Measurements from ENCODE around the gene ST3GAL5.

ST3GAL5 gene

DNA sequence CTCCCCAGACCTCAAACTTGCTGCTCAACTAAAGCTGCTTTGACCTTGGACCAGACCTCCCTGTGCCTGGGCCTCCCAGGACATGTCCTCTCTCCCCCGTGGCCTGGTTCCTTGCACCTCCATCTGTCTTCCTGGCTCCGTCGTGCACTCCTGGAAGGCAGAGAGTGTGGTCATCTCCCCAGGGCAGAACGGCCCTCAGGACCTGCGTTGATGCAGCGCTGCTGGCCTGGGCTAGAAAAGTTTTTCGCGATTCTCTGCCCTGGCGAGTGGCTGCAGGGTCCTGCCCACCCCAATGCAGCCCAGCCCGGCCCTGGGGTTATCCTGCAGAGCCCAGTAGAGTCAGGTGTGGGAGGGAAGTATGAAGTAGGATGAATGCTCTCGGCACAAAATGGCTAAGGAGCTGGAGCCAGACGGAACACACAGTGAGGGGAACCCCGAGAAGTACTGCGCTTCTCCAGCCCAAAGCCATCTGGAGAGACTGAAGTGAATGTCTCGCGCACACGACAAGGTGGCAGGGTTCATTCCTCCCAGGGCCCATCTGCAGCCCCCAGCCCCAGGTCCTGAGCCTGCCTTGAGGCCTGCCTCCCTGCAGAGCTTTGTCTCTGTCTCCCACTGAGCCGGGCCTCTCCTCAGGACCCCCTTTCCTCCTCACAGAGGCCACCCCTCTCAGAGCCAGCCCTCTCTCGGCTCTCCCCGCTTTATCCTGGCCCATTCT, 93.3 kb downstream of the ST3GAL5 start:
- DNase-seq, result no peak
- Histone ChIP-seq H2AFZ (ENCODE audit: low read depth, low read length) (no peak overlapping the region), H3K9me3 (ENCODE audit: insufficient read depth, low read length, severe bottlenecking) (no peaks in the 10 kb centered on the region), H3K27ac (ENCODE audit: low read length) (no peak overlapping the region), H3K4me2 (ENCODE audit: insufficient read depth, low read length) (no peak overlapping the region), H3K79me2 (ENCODE audit: insufficient read depth, low read length) (no peaks in the 10 kb centered on the region), H3K36me3 (ENCODE audit: insufficient read depth, low read length) (no peaks in the 10 kb centered on the region), H3K9ac (ENCODE audit: low read depth, low read length) (no peak overlapping the region), H3K4me3 (ENCODE audit: low read depth in 1 of 2, low read length in 2 of 2) (no peak overlapping the region), H3K4me1 (ENCODE audit: insufficient read depth, low read length) (peaks cover 1% of the 10 kb centered on the region; the same call in 1 of the 2 replicates), H3K27me3 (ENCODE audit: insufficient read depth, low read length, poor library complexity) (peaks cover 3% of the 10 kb centered on the region), H4K20me1 (ENCODE audit: insufficient read depth, low read length) (no peaks in the 10 kb centered on the region)
- no peak for TF ChIP-seq EZH2 (IDR thresholded peaks at IDR 0.05; ENCODE audit: borderline replicate concordance, low read depth, low read length, severe bottlenecking)
- no peak for TF ChIP-seq CTCF (IDR thresholded peaks at IDR 0.05; ENCODE audit: borderline replicate concordance, extremely low read depth, low read length, poor library complexity, severe bottlenecking)
- no peak for ATAC-seq (ENCODE audit: insufficient read depth, low read depth)

DNA sequence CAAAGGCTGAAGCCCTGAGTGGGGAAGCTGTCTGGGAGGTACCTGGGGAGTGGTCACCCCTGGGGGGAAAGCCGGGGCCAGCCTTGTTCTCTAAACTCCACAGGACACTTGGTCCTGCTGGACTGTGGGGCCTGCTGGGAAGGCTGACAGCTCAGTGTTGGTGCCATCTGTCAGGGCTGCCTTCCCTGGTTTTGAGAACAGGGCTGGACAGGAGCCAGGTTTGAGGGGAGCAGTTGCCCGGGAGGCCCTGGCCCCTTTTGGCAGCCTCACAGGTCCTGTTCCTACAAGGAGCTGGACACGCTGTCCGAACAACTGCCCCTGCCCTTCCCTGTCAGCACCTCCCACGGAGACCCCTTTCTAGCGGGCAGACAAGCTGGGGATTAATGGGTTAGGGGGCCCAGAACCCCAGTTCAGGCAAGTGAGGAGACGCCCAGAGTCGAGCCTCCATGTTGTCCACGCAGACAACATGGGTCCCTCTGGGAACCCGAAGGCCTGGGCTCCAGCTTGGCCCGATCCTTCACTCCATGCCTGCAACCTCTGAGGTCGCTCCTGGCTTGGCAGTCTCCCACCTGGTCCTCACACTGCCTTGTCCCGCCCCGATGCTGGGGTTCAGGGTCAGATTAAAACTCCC, 94.2 kb downstream of the ST3GAL5 start:
- Histone ChIP-seq H3K4me2 (ENCODE audit: insufficient read depth, low read length) (no peak overlapping the region), H3K27me3 (ENCODE audit: insufficient read depth, low read length, poor library complexity) (peaks cover 3% of the 10 kb centered on the region), H3K4me3 (ENCODE audit: low read depth in 1 of 2, low read length in 2 of 2) (no peak overlapping the region), H2AFZ (ENCODE audit: low read depth, low read length) (no peak overlapping the region), H3K9ac (ENCODE audit: low read depth, low read length) (no peak overlapping the region), H3K27ac (ENCODE audit: low read length) (no peak overlapping the region), H3K9me3 (ENCODE audit: insufficient read depth, low read length, severe bottlenecking) (no peaks in the 10 kb centered on the region), H3K4me1 (ENCODE audit: insufficient read depth, low read length) (no peaks in the 10 kb centered on the region), H3K36me3 (ENCODE audit: insufficient read depth, low read length) (no peaks in the 10 kb centered on the region), H3K79me2 (ENCODE audit: insufficient read depth, low read length) (no peaks in the 10 kb centered on the region), H4K20me1 (ENCODE audit: insufficient read depth, low read length) (no peaks in the 10 kb centered on the region)
- DNase-seq (no peak), ATAC-seq (ENCODE audit: insufficient read depth, low read depth) (no peak)
- TF ChIP-seq EZH2 (IDR thresholded peaks at IDR 0.05; ENCODE audit: borderline replicate concordance, low read depth, low read length, severe bottlenecking) (no peak), CTCF (IDR thresholded peaks at IDR 0.05; ENCODE audit: borderline replicate concordance, extremely low read depth, low read length, poor library complexity, severe bottlenecking) (no peak)

DNA sequence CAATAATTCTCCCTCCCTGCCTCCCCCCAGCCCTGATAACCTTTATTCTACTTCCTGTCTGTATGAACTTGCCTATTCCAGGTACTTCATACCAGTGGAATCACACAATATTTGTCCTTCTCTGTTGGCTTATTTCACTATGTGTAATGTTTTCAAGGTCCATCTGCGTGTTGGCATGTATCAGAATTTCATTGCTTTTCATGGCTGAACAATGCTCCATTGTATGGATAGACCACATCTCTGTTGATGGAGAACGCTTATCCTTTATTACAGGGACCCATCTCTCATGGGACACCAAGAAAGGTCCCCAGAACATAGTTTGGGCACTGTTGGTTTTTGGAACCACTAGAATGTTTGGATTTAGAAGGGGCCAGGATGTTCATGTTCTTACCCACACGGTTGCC, 94.8 kb downstream of the ST3GAL5 start:
- no peaks in the 10 kb centered on the region for H3K79me2 ChIP-seq (ENCODE audit: insufficient read depth, low read length)
- no peak overlapping the region for H3K27ac ChIP-seq (ENCODE audit: low read length)
- TF ChIP-seq CTCF (IDR thresholded peaks at IDR 0.05; ENCODE audit: borderline replicate concordance, extremely low read depth, low read length, poor library complexity, severe bottlenecking) (no peak), EZH2 (IDR thresholded peaks at IDR 0.05; ENCODE audit: borderline replicate concordance, low read depth, low read length, severe bottlenecking) (no peak)
- no peak overlapping the region for H3K4me2 ChIP-seq (ENCODE audit: insufficient read depth, low read length)
- peaks cover 3% of the 10 kb centered on the region for H3K27me3 ChIP-seq (ENCODE audit: insufficient read depth, low read length, poor library complexity)
- no peaks in the 10 kb centered on the region for H4K20me1 ChIP-seq (ENCODE audit: insufficient read depth, low read length)
- no peak overlapping the region for H3K9ac ChIP-seq (ENCODE audit: low read depth, low read length)
- DNase-seq, result no peak
- no peak overlapping the region for H3K4me3 ChIP-seq (ENCODE audit: low read depth in 1 of 2, low read length in 2 of 2)
- H3K9me3 ChIP-seq (ENCODE audit: insufficient read depth, low read length, severe bottlenecking), result no peaks in the 10 kb centered on the region
- no peak overlapping the region for H2AFZ ChIP-seq (ENCODE audit: low read depth, low read length)
- no peak for ATAC-seq (ENCODE audit: insufficient read depth, low read depth)
- H3K36me3 ChIP-seq (ENCODE audit: insufficient read depth, low read length), result no peaks in the 10 kb centered on the region
- no peaks in the 10 kb centered on the region for H3K4me1 ChIP-seq (ENCODE audit: insufficient read depth, low read length)
